Activated CD8-positive, alpha-beta memory T cell treated with anti-CD3 and anti-CD28 coated beads, Interleukin-2, amount 50 U/mL, for 24 hours (primary cell): ENCODE data around the gene PKP1.

Experiments
- DNase-seq: peaks from one replicate; pipeline ENCODE4 v3.0.0-alpha.2; 2020; ENCODE audit errors: extremely low read depth

The PKP1 gene

GRCh38 chr1:201260236-201260590, 23.1 kb upstream of the PKP1 start:
- DNase-seq, result no peak

- DNase-seq, result no peak
Measured at GRCh38 chr1:201260648-201261311, 22.5 kb upstream of the PKP1 start.

GRCh38 chr1:201261771-201262547, 21.3 kb upstream of the PKP1 start:
- DNase-seq, result no peak

- no peak for DNase-seq
Measured at GRCh38 chr1:201262963-201263608, 20.2 kb upstream of the PKP1 start.

- no peak for DNase-seq
Measured at GRCh38 chr1:201264072-201264471, 19.2 kb upstream of the PKP1 start.

- no peak for DNase-seq
Measured at GRCh38 chr1:201264554-201264953, 18.8 kb upstream of the PKP1 start.

- DNase-seq, result no peak
Measured at GRCh38 chr1:201265756-201266155, 17.6 kb upstream of the PKP1 start.

GRCh38 chr1:201266276-201266675, 17.0 kb upstream of the PKP1 start:
- DNase-seq, result no peak

- DNase-seq, result no peak
Measured at GRCh38 chr1:201266774-201267173, 16.5 kb upstream of the PKP1 start.

- DNase-seq, result no peak
Measured at GRCh38 chr1:201267481-201268229, 15.7 kb upstream of the PKP1 start.

GRCh38 chr1:201268604-201269151, 14.6 kb upstream of the PKP1 start:
- DNase-seq, result no peak

GRCh38 chr1:201269281-201269680, 14.0 kb upstream of the PKP1 start:
- DNase-seq, result no peak

- no peak for DNase-seq
Measured at GRCh38 chr1:201269900-201270410, 13.4 kb upstream of the PKP1 start.

- DNase-seq, result no peak
Measured at GRCh38 chr1:201270616-201271390, 12.5 kb upstream of the PKP1 start.

- no peak for DNase-seq
Measured at GRCh38 chr1:201272799-201273198, 10.5 kb upstream of the PKP1 start.

- DNase-seq, result no peak
Measured at GRCh38 chr1:201274616-201275252, 8.6 kb upstream of the PKP1 start.

- no peak for DNase-seq
Measured at GRCh38 chr1:201275253-201275666, 8.0 kb upstream of the PKP1 start.

GRCh38 chr1:201276891-201277290, 6.4 kb upstream of the PKP1 start:
- no peak for DNase-seq

- DNase-seq, result no peak
Measured at GRCh38 chr1:201277441-201277840, 5.9 kb upstream of the PKP1 start.

- DNase-seq, result no peak
Measured at GRCh38 chr1:201279313-201279712, 4.0 kb upstream of the PKP1 start.
